Left ventricle myocardium superior (tissue), 1 donor: ENCODE data around the gene RNF224. TPM values are rescaled to one million over a fixed set of nuclear protein-coding genes. Genes with fewer than 3 reads are reported as not detected.
A peak's percentile ranks its signal among the peaks of the same experiment; 100 is the strongest.
"Not testable (repeated sequence)": the region's sequence is repeated elsewhere in the genome, so short reads cannot be mapped to it uniquely, and the experiment has no call there.

Source experiments
- ATAC-seq: fragments of 200-7000 bp; cut with Tn5 transposase; one replicate; pipeline ENCODE4 v1.9.1; 2020; ENCODE audit warnings: mild to moderate bottlenecking, moderate library complexity
- DNase-seq: peaks from one replicate; pipeline ENCODE4 v3.0.0-alpha.2; 2020
- intact Hi-C: fragments of 100-400 bp; cut with micrococcal nuclease; formaldehyde crosslinking; loops from one replicate; pipeline ENCODE4 v1.11.0; 2022
- total RNA-seq: library from RNA; stranded (reverse); fragmentation: NEBNext Ultra II Directional; extraction: Animal tissue kit (Norgen Biotek cat#: 25700); gene quantifications from one replicate; pipeline ENCODE4 v1.2.1, GENCODE V29; 2021
- donor health status: DM: no; HTN: yes; CAD: no; lungs with severe emphysema.

RNF224 gene
- total RNA-seq, 1 donor from 2014 or later = not detected

DNA sequence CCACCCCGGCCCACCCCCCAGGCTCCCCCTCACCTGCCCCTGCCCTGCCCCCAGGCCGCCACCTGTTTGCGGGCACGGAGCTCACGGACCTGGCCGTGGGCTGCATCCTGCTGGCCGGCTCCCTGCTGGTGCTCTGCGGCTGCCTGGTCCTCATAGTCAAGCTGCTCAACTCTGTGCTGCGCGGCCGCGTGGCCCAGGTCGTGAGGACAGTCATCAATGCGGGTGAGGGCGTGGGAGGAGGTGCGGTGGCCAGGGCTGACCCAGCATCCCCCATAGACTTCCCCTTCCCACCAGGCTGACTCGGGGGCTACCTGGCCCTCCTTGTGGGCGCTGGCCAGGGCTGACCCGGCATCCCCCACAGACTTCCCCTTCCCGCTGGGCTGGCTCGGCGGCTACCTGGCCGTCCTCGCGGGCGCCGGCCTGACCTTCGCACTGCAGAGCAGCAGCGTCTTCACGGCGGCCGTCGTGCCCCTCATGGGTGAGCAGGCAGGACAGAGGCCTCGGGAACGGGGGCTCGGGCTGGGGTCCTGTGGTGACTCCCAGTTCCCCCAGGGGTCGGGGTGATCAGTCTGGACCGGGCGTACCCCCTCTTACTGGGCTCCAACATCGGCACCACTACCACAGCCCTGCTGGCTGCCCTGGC is 6.9 kb downstream of the RNF224 start:
- intact Hi-C loops = loop anchor here (10.0 kb wide), 1 partner anchor 109 kb away; no protein-coding TSS in a partner anchor
- ATAC-seq (no peak), DNase-seq (no peak)

DNA sequence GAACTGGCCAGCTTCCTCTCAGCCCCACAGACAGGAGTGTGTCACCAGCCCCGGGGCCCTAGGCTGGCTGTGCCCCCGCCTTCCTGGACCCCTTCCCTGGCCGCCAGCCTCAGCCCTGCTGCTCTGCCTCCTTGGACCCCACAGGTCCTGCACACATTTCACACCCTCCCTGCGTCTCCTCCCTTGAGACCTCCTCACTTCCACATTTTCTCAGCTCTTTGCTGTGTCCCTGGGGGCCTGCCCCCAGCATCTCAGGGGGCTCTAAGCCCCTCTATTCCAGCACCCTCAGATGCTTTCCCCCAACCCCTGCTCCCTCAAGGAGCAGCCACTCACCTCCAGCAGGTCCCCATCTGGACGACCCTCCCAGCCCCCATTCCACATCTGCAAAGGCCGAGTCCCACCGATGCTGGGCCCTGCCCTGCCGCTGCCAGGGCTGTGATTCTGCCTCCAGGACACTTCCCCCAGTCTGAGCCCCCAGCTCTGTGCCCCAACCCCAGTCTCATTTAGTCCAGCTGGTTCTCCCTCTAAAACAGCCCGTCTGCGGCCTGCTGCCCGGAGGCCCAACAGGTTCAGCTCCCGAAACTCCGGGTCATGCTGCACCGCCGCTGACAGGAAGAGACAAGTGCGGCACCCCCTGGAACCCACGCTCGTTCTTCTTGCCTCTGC is 7.6 kb downstream of the RNF224 start:
- no peak for DNase-seq
- intact Hi-C loops = loop anchor here (10.0 kb wide), 1 partner anchor 110 kb away; no protein-coding TSS in a partner anchor
- no peak for ATAC-seq

DNA sequence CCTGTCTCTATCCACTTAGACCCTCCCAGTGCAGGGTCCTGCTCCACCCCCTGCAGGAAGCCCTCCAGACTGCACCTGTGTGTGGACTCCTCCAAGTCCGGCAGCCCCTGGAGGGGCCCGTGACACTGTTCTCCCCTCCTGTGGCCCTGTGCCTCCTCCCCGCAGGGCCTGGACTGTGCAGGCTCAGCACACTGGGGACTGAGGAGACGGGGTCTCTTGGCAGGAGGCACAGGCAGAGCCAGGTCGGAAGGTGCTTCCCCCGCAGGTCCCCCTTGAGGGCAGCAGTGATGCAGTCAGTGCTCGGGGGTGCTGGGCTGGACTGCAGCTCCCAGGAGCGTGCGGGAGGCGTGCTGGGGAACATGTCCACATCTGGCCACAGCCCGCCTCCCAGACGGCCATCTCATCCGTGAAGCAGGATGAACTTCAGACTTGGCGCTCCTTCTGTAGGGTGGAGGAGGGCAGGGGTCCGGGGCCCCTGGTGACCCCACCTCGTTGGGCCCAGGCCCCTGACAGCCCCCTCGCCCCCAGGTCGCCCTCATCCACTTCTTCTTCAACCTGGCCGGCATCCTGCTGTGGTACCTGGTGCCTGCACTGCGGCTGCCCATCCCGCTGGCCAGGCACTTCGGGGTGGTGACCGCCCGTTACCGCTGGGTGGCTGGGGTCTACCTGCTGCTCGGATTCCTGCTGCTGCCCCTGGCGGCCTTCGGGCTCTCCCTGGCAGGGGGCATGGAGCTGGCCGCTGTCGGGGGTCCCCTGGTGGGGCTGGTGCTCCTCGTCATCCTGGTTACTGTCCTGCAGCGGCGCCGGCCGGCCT is 8.3 kb downstream of the RNF224 start:
- DNase-seq (no peak), ATAC-seq (no peak)
- intact Hi-C loops = loop anchor here (10.0 kb wide), 1 partner anchor 111 kb away; no protein-coding TSS in a partner anchor

DNA sequence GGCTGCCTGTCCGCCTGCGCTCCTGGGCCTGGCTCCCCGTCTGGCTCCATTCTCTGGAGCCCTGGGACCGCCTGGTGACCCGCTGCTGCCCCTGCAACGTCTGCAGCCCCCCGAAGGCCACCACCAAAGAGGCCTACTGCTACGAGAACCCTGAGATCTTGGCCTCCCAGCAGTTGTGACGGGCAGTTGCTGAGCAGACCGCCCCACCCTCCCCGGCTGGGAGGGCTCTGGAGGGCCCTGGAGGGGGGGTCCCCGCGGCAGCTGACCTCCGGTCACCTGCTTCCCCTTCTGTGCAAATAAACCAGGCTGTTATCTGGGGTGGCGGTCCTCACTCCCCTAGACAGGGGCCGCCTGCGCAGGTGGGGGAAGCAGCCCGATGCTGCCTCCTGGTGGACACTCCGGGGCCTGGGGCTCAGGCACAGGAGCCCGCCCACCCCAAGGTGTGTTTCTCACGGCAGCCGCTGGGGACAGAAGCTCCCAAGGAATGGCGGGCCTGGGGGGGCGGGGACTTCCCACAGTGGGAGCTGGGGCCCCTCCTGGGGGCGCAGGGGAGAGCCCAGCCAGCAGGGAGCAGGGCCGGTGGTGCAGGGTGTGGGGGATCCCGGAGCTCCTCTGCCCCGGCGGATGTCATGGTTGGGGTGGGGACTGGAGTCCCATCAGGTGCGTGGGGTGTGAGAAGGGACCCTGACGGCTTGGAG is 9.1 kb downstream of the RNF224 start:
- DNase-seq (peak; percentile 92), ATAC-seq (peak; percentile 37)
- intact Hi-C loops = loop anchor here (10.0 kb wide), 1 partner anchor 112 kb away; no protein-coding TSS in a partner anchor

DNA sequence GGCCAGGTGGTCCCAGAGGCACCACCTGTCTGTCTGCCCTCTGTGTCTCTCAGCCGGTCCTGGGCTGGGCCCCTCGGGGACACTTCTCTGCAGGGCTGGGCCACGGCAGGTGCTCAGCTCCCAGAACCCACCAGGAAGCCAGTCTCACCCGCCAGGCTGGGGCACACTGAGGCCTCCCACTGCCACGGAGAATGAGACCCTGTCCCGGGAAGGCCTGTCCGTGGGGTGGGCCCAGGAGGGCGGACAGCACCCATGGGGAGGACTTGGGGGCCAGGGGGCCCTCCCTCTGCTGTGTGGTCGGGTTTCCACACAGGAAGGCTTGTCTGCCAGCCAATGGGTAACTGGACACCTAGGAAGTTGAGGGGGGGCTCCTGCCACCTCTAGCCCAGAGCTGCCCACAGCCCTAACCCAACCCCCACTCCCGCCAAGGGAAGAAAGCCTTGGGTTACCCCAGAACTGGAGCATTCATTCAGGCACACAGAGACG is 9.7 kb downstream of the RNF224 start:
- no peak for DNase-seq
- intact Hi-C loops = loop anchor here (10.0 kb wide), 1 partner anchor 112 kb away; no protein-coding TSS in a partner anchor
- no peak for ATAC-seq

DNA sequence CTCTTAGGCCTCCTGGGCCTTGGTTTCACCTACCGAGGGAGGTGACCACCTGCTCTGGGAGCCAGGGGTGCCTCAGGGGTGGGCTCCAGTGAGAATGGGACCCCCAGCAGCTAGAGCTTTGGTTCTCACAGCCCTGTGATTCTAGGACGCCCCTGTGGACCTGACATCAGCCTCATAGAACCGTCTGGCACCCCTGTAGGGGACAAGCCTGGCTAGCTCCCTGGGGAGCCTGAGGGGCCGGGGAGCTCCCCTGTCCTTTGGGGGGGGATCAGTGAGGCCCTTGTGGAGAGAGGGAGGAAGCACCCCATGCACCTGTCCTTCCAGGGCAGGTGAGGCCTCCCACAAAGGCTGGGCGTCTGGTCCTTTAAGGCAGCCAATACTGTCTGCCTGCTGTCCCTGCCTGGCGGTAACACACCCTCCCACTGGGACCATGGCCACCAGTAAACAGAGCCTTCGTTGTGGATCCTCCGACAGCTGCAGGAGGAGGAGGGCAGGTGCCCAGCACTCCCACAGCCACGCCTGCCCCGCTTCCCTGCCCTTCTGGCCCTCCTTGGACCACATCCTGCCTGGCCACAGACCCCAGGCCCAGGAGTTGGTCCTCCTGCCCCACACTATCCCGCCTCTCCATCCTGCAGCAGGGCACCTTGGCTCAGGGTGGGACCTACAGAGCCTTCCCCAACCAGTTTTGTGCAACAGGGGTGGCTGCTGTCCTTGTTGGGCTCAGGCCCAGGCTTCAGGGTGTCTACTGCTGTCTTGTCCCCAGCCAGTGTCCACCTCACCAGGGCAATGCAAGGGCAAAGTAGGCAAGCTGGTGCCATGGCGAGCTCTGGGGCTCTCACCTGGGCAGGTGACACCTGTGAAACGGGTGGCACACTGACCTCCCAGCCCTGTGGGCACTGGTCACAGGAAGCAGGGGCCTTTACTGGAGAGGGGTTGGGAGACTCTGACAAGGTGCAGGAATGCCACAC is 10.7 kb downstream of the RNF224 start:
- no peak for DNase-seq
- intact Hi-C loops = loop anchor here (10.0 kb wide), 1 partner anchor 113 kb away; no protein-coding TSS in a partner anchor

DNA sequence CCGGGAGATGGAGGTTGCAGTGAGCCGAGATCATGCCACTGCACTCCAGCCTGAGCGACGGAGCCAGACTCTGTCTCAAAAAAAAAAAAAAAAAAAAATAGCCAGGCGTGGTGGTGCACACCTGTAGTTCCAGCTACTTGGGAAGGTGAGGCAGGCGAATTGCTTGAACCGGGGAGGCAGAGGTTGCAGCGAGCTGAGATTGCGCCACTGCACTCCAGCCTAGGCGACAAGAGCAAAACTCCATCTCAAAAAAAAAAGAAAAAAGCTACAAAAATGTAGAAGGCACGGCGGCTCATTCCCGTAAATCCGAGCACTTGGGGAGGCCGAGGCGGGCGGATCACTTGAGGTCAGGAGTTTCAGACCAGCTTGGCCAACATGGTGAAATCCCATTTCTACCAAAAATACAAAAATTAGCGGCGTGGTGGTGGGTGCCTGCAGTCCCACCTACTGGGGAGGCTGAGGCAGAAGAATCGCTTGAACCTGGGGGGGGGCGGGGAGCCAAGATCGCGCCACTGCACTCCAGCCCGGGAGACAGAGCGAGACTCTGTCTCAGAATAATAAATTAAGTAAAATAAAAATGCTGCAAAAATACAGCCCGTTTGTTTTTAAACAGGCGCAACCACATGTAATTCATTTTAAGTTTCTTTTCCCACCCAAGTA is 12.4 kb downstream of the RNF224 start:
- intact Hi-C loops = loop anchor here (10.0 kb wide), 1 partner anchor 115 kb away; no protein-coding TSS in a partner anchor

More for the DNA sequence above, 10.7 kb downstream of the RNF224 start:
- no peak for ATAC-seq

DNA sequence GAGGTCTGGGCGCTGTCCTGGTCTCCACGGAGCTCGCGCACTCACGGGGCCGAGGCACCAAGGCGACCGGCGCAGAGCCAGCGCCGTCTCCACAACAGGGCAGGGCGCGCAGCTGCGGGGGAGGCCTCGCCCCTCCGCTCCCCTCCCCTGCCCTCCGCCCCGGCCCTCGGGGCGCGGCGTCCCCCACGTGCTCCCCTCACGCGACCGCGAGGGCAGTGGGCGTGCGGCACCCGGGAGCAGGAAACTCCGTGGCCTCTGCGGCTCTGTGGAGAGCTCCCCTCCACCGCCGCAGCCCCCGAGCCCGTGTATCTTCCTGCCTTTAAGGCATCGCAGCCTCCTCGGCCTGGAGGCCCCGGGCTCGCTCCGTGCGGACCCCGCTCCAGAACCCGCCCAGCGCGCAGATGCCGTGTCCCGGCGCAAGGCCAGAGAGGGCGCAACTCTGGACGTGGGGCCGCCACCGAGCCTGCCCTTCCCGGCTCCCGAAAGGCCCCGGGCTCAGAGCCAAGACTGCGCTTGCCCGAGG is 13.1 kb downstream of the RNF224 start:
- intact Hi-C loops = no loop called here
- ATAC-seq = peak; percentile 69
- DNase-seq = peak; percentile 92

More for the DNA sequence above, 12.4 kb downstream of the RNF224 start:
- not testable (repeated sequence) for ATAC-seq, DNase-seq

DNA sequence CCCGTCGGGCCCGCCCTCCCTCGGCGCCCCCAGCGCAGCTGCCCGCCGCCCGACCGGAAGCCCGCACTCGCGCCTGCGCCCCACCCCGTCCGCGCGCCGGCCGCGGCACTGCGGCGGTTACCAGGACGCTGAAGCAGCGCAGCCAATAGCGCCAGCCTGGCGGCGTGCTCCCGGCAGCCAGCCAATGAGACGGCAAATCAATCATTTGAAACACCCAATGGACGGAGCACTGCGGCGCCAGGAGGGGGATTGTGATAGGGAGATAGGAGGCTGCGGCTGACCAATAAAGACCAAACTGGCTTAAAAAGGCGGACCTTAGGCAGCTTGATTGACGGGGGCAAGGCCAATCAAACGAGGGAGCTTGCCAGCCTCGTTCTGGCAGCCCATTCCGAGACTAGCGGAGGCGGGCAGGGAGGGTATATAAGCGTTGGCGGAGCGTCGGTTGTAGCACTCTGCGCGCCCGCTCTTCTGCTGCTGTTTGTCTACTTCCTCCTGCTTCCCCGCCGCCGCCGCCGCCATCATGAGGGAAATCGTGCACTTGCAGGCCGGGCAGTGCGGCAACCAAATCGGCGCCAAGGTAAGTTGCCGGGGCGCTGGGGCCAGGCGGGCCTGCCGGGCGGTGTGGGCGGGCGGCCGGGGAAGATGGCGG is 13.7 kb downstream of the RNF224 start, which contains the start of gene TUBB4B:
TUBB4B (plus strand) TSS at position 447 of the 649 bp plus-strand sequence; CDS start at position 521, 74 bp downstream.
- DNase-seq (peak; percentile 100), ATAC-seq (peak; percentile 88)
- intact Hi-C loops = no loop called here

DNA sequence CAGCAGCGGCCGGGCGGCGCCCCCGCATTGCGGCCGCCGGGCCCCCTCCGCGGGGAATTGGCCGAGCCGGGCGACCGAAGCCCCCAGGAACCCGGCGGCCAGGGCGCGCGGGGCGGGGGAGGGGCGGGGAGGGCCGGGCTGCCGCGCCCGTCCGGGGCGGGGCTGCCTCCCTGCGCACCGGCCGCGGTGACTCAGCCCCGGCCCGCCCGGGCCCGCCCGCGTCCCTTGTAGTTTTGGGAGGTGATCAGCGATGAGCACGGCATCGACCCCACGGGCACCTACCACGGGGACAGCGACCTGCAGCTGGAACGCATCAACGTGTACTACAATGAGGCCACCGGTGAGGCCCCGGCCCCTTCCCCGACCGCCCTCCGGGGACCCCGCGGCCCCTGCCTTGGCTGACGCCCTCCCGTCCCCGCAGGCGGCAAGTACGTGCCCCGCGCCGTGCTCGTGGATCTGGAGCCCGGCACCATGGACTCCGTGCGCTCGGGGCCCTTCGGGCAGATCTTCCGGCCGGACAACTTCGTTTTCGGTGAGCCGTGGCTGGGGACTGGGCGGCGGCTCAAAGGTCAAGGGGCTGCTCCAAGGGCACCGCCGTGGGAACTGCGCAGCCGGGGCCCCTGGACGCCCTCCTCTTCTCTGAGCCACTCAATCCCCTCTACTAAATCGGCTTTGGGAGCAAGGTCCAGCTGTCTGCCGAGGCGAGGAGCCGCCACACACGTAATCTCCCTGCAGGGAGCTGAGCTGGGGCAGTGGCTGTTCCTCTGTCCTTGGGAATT is 14.4 kb downstream of the RNF224 start:
- DNase-seq (peak; percentile 80), ATAC-seq (peak; percentile 11)
- intact Hi-C loops = no loop called here

DNA sequence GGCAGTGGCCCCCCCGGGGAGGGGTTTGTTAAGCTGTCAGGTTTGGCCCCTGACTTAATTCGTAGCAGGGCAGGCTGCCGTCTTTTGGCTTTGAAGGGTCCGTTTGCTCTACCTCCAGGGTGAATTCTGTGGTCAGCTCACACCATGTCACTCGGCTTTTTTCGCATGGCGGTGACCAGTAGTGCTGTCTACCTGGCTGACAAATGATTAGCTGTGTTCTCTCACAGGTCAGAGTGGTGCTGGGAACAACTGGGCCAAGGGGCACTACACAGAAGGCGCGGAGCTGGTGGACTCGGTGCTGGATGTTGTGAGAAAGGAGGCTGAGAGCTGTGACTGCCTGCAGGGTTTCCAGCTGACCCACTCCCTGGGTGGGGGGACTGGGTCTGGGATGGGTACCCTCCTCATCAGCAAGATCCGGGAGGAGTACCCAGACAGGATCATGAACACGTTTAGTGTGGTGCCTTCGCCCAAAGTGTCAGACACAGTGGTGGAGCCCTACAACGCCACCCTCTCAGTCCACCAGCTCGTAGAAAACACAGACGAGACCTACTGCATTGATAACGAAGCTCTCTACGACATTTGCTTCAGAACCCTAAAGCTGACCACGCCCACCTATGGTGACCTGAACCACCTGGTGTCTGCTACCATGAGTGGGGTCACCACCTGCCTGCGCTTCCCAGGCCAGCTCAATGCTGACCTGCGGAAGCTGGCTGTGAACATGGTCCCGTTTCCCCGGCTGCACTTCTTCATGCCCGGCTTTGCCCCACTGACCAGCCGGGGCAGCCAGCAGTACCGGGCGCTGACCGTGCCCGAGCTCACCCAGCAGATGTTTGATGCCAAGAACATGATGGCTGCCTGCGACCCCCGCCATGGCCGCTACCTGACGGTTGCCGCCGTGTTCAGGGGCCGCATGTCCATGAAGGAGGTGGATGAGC is 15.2 kb downstream of the RNF224 start:
- intact Hi-C loops = no loop called here
- DNase-seq (no peak), ATAC-seq (no peak)

DNA sequence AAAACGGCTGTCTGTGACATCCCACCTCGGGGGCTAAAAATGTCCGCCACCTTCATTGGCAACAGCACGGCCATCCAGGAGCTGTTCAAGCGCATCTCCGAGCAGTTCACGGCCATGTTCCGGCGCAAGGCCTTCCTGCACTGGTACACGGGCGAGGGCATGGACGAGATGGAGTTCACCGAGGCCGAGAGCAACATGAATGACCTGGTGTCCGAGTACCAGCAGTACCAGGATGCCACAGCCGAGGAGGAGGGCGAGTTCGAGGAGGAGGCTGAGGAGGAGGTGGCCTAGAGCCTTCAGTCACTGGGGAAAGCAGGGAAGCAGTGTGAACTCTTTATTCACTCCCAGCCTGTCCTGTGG is 15.9 kb downstream of the RNF224 start:
- ATAC-seq, intact Hi-C loops, DNase-seq: not testable (repeated sequence)

DNA sequence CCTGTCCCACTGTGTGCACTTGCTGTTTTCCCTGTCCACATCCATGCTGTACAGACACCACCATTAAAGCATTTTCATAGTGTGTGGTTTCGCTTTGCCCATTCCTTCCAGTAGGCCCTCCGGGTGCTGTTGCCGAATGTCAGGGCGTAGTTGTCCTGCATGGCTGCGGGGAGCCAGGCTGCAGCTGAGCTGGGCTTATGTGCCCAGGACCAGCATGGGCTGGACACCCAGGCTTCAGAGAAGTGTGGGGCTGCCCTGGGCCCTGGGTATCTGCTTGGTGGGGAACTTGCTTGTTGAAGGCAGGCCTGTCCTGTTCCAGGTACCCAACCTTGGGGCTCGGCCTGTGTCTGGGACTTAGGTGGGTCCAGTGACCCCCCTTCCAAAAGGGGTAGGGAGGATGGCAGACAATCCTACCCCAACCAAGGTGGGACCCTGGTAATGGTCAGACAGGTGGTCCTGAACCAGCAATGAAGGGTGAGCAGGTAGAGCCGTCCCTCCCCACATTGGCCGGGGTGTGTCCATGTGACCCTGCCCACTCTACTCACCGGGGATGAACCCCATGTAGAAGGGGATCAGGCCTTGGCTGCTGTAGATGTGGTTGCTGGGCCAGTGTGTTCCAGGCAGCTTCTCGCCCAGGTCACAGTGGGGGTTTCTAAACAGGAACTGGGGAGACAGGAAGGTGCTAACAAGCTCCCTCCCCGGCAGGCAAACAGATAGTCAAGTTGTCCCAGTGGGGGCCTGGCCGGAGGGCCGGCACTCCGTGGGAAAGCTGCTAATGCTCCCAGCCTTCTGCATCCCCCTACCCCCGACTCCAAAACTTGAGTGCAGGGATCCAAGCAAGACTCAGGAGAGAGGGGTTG is 16.6 kb downstream of the RNF224 start:
- ATAC-seq (no peak), DNase-seq (no peak)
- intact Hi-C loops = no loop called here
